Iris pigment epithelial cell (primary cell): Measurements from ENCODE around the gene CEACAM20.
"Not testable (repeated sequence)": the region's sequence is repeated elsewhere in the genome, so short reads cannot be mapped to it uniquely, and the experiment has no call there.

Experiments
- DNase-seq: peaks from one replicate; pipeline ENCODE4 v3.0.0-alpha.2; 2011; ENCODE audit warnings: low read depth

CEACAM20 gene

DNA sequence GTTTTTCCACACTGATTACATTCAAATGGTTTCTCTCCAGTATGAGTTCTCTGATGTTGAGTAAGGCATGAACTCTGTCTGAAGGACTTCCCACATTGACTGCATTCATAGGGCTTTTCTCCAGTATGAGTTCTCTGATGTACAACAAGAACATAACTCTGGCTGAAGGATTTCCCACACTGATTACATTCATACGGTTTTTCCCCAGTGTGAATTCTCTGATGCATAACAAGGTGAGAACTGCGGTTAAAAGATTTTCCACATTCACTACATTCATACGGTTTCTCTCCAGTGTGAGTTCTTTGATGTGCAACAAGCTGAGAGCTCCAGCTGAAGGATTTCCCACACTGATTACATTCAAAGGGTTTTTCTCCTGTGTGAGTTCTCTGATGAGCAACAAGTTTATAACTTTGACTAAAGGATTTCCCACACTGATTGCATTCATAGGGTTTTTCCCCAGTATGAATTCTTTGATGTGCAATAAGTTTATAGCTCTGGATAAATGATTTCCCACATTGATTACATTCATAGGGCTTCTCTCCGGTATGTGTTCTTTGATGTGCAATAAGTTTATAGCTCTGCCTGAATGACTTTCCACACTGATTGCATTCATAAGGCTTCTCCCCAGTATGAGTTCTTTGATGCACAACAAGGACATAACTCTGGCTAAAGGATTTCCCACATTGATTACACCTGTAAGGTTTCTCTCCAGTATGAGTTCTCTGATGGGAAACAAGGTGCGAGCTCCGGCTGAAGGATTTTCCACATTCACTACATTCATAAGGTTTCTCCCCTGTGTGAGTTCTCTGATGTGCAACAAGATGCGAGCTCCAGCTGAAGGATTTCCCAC, 52.7 kb downstream of the CEACAM20 start:
- DNase-seq: peak; percentile 8

DNA sequence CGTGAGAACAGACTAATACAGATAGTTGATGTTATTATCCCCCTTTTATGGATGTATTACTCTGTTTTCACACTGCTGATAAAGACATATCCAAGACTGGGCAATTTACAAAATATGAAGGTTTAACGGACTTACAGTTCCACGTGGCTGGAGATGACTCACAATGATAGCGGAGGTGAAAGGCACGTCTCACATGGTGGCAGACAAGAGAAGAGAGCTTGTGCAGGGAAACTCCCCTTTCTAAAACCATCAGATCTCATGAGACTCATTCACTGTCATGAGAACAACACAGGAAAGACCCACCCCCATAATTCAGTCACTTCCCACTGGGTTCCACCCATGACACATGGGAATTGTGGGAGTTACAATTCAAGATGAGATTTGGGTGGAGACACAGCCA, 60.7 kb downstream of the CEACAM20 start:
- not testable (repeated sequence) for DNase-seq

- not testable (repeated sequence) for DNase-seq
Observed at GRCh38 chr19:44462600-44463286, 66.7 kb downstream of the CEACAM20 start.
